ENCODE measurements around the gene KLHL29.

The KLHL29 gene

GRCh38 chr2:23518481-23519333 lies 133.7 kb downstream of the KLHL29 start:
- Histone ChIP-seq H3K4me1 (ENCODE audit: control insufficient read depth, insufficient read depth, low read length) (peaks cover 2% of the 10 kb centered on the region), H3K9me3 (ENCODE audit: control insufficient read depth, insufficient read depth, low read length) (no peaks in the 10 kb centered on the region), H3K27me3 (ENCODE audit: control insufficient read depth, insufficient read depth, low read length) (no peaks in the 10 kb centered on the region), H3K4me3 (ENCODE audit: low read depth, low read length) (no peak overlapping the region), H3K9ac (ENCODE audit: low read depth, low read length) (no peak overlapping the region), H3K36me3 (ENCODE audit: control insufficient read depth, insufficient read depth, low read length) (no peaks in the 10 kb centered on the region)

DNA sequence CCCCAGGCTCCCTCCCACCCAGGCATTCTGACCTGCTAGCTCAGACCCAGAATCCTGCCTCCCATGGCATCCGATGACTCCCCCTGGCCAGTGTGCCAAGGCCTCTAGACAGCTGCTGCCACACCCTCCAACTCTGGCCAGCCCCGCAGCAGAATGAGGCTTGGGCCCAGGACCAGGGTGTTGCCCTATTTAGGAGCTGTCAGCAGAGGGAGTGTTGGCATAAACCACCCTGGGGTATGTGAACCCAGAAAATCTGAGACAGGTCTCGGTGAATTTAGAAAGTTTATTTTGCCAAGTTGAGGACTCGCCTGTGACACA lies 134.3 kb downstream of the KLHL29 start:
- Histone ChIP-seq H3K9me3 (ENCODE audit: control insufficient read depth, insufficient read depth, low read length) (no peaks in the 10 kb centered on the region), H3K4me3 (ENCODE audit: low read depth, low read length) (no peak overlapping the region), H3K9ac (ENCODE audit: low read depth, low read length) (no peak overlapping the region), H3K27me3 (ENCODE audit: control insufficient read depth, insufficient read depth, low read length) (no peaks in the 10 kb centered on the region), H3K4me1 (ENCODE audit: control insufficient read depth, insufficient read depth, low read length) (peaks cover 2% of the 10 kb centered on the region), H3K36me3 (ENCODE audit: control insufficient read depth, insufficient read depth, low read length) (no peaks in the 10 kb centered on the region)

DNA sequence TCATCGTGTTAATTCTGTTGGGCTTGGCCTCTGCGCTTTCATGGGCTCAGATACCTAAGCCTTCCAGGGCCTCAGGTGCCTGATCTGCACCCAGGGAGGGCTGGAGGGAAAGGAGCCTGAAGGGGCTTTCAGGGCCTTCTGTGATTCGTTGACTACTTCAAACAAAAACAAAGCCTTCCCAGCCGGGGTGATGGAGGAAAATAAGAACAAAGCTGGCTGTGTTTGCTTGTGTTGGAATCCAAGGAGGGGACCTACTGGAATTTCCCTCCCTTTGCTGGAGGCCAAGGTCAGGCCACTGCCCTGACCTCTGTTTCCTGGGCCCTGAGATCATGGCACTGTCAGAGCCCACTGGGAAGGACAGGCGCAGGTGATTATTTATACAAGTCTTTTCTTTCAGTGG lies 135.3 kb downstream of the KLHL29 start:
- no peaks in the 10 kb centered on the region for H3K9me3 ChIP-seq (ENCODE audit: control insufficient read depth, insufficient read depth, low read length)
- no peak overlapping the region for H3K4me3 ChIP-seq (ENCODE audit: low read depth, low read length)
- H3K9ac ChIP-seq (ENCODE audit: low read depth, low read length): no peak overlapping the region
- H3K36me3 ChIP-seq (ENCODE audit: control insufficient read depth, insufficient read depth, low read length): no peaks in the 10 kb centered on the region
- H3K4me1 ChIP-seq (ENCODE audit: control insufficient read depth, insufficient read depth, low read length): peaks cover 2% of the 10 kb centered on the region
- H3K27me3 ChIP-seq (ENCODE audit: control insufficient read depth, insufficient read depth, low read length): no peaks in the 10 kb centered on the region

DNA sequence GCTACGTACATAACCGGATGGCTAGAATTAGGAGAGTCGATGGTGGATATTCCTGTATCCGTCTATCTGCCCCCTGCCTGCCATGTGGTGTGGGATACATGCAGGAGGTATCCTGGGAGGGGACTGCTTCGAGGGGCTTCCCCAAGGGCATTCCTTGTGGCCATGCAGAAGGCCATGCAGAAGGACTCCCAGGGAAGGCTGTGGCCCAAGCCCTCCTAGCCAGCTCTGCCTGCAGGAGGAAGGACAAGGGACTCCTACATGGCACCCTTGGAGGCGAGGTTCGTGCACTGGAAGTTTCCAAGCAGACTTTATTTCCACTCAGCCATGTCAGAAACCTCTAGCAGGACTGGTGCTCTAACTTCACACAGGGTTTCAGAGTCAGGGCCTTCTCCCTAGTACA lies 136.1 kb downstream of the KLHL29 start:
- H3K27me3 ChIP-seq (ENCODE audit: control insufficient read depth, insufficient read depth, low read length): no peaks in the 10 kb centered on the region

GRCh38 chr2:23522726-23523372 lies 137.9 kb downstream of the KLHL29 start:
- H3K27me3 ChIP-seq (ENCODE audit: control insufficient read depth, insufficient read depth, low read length): no peaks in the 10 kb centered on the region
- no peaks in the 10 kb centered on the region for H3K9me3 ChIP-seq (ENCODE audit: control insufficient read depth, insufficient read depth, low read length)
- H3K4me1 ChIP-seq (ENCODE audit: control insufficient read depth, insufficient read depth, low read length): peaks cover 2% of the 10 kb centered on the region
- H3K36me3 ChIP-seq (ENCODE audit: control insufficient read depth, insufficient read depth, low read length): no peaks in the 10 kb centered on the region
- no peak overlapping the region for H3K9ac ChIP-seq (ENCODE audit: low read depth, low read length)
- H3K4me3 ChIP-seq (ENCODE audit: low read depth, low read length): no peak overlapping the region

More for the DNA sequence above, 136.1 kb downstream of the KLHL29 start:
- H3K9ac ChIP-seq (ENCODE audit: low read depth, low read length): no peak overlapping the region
- H3K9me3 ChIP-seq (ENCODE audit: control insufficient read depth, insufficient read depth, low read length): no peaks in the 10 kb centered on the region
- peaks cover 2% of the 10 kb centered on the region for H3K4me1 ChIP-seq (ENCODE audit: control insufficient read depth, insufficient read depth, low read length)
- H3K4me3 ChIP-seq (ENCODE audit: low read depth, low read length): no peak overlapping the region
- H3K36me3 ChIP-seq (ENCODE audit: control insufficient read depth, insufficient read depth, low read length): no peaks in the 10 kb centered on the region

GRCh38 chr2:23523373-23524260 lies 138.6 kb downstream of the KLHL29 start:
- no peaks in the 10 kb centered on the region for H3K27me3 ChIP-seq (ENCODE audit: control insufficient read depth, insufficient read depth, low read length)
- no peaks in the 10 kb centered on the region for H3K9me3 ChIP-seq (ENCODE audit: control insufficient read depth, insufficient read depth, low read length)
- H3K4me1 ChIP-seq (ENCODE audit: control insufficient read depth, insufficient read depth, low read length): peaks cover 2% of the 10 kb centered on the region
- H3K9ac ChIP-seq (ENCODE audit: low read depth, low read length): no peak overlapping the region
- no peak overlapping the region for H3K4me3 ChIP-seq (ENCODE audit: low read depth, low read length)
- H3K36me3 ChIP-seq (ENCODE audit: control insufficient read depth, insufficient read depth, low read length): no peaks in the 10 kb centered on the region

DNA sequence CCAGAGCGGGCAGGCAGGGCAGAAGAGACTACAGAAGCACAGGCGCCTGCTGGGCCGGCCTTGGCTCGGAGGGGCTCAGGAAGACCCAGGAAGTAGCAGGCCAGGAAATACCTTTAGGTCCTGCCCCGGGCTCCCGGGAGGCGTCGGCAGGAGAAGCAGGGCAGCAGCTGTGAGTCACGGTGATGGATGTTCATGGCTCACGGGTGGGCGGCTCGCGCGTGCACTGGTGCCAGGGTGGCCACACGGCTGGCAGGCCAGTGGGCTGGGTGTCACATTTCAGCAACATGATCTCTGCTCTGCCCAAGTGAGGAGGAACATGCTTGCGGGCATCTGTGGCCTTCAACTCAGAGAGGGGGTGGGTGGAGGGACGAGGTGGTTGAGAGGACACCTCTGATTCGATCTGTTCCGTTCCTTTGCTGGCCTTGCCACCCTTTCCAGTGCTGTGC lies 139.3 kb downstream of the KLHL29 start:
- Histone ChIP-seq H3K36me3 (ENCODE audit: control insufficient read depth, insufficient read depth, low read length) (no peaks in the 10 kb centered on the region), H3K9ac (ENCODE audit: low read depth, low read length) (no peak overlapping the region), H3K27me3 (ENCODE audit: control insufficient read depth, insufficient read depth, low read length) (no peaks in the 10 kb centered on the region), H3K4me1 (ENCODE audit: control insufficient read depth, insufficient read depth, low read length) (peaks cover 2% of the 10 kb centered on the region), H3K4me3 (ENCODE audit: low read depth, low read length) (no peak overlapping the region), H3K9me3 (ENCODE audit: control insufficient read depth, insufficient read depth, low read length) (no peaks in the 10 kb centered on the region)

DNA sequence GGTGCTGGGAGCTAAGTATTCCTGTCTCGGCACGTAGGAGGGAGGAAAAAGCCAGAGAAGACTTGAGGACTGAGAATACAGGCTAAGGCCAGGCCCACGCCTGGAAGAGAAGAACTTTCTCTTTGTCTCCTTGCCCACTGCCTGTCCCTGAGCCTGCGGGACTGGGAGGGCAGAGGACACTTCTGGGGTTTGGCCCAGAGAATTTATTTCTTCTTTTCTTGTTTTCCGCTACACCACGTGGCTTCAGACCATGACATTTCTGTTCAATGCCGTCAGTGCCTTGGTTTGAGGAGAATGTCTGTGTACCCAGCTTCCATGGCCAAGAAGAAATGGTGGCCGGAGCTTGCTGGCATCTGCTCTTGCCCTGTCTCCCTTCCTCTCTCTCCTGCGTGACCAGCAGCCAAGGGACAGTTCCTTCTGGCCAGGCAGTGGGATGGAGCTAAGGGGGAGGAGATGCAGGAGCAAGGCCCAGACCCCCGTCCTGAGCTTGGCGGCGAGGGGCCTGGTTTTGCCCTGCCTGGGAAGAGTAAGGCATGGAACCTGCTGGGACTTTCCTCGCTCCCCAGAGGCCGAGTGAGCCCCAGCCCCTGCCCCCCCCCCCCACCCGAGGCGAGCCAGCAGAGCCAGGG lies 140.3 kb downstream of the KLHL29 start:
- H3K9me3 ChIP-seq (ENCODE audit: control insufficient read depth, insufficient read depth, low read length): no peaks in the 10 kb centered on the region
- H3K9ac ChIP-seq (ENCODE audit: low read depth, low read length): no peak overlapping the region
- no peaks in the 10 kb centered on the region for H3K27me3 ChIP-seq (ENCODE audit: control insufficient read depth, insufficient read depth, low read length)
- H3K4me3 ChIP-seq (ENCODE audit: low read depth, low read length): no peak overlapping the region
- H3K36me3 ChIP-seq (ENCODE audit: control insufficient read depth, insufficient read depth, low read length): no peaks in the 10 kb centered on the region
- no peaks in the 10 kb centered on the region for H3K4me1 ChIP-seq (ENCODE audit: control insufficient read depth, insufficient read depth, low read length)

- no peak overlapping the region for H3K9ac ChIP-seq (ENCODE audit: low read depth, low read length)
- H3K36me3 ChIP-seq (ENCODE audit: control insufficient read depth, insufficient read depth, low read length): no peaks in the 10 kb centered on the region
- H3K4me3 ChIP-seq (ENCODE audit: low read depth, low read length): no peak overlapping the region
- no peaks in the 10 kb centered on the region for H3K9me3 ChIP-seq (ENCODE audit: control insufficient read depth, insufficient read depth, low read length)
- H3K27me3 ChIP-seq (ENCODE audit: control insufficient read depth, insufficient read depth, low read length): no peaks in the 10 kb centered on the region
- H3K4me1 ChIP-seq (ENCODE audit: control insufficient read depth, insufficient read depth, low read length): no peaks in the 10 kb centered on the region
Observed at GRCh38 chr2:23526114-23526513, 141.1 kb downstream of the KLHL29 start.

- Histone ChIP-seq H3K36me3 (ENCODE audit: control insufficient read depth, insufficient read depth, low read length) (no peaks in the 10 kb centered on the region), H3K9me3 (ENCODE audit: control insufficient read depth, insufficient read depth, low read length) (no peaks in the 10 kb centered on the region), H3K4me3 (ENCODE audit: low read depth, low read length) (no peak overlapping the region), H3K9ac (ENCODE audit: low read depth, low read length) (no peak overlapping the region), H3K4me1 (ENCODE audit: control insufficient read depth, insufficient read depth, low read length) (no peaks in the 10 kb centered on the region), H3K27me3 (ENCODE audit: control insufficient read depth, insufficient read depth, low read length) (no peaks in the 10 kb centered on the region)
Observed at GRCh38 chr2:23526835-23527790, 142.1 kb downstream of the KLHL29 start.
